K562 (cell line): Measurements from ENCODE around the gene ANKLE2. TPM values are rescaled to one million over a fixed set of nuclear protein-coding genes. Genes with fewer than 3 reads are reported as not detected.

Source experiments
- ATAC-seq: fragments of 200-7000 bp; cut with Tn5 transposase; 3 replicates; pipeline ENCODE4 v1.9.1; 2020; ENCODE audit warnings: moderate library complexity
- BruUV-seq: library from RNA; stranded (reverse); fragments of 400-500 nt; replicated peaks from 2 replicates; lab custom pipeline; 2021; lab: Mats Ljungman, UMichigan
- CTCF ChIA-PET: fragments of 300-600 bp; formaldehyde crosslinking; extraction: SDS; loops from one replicate; lab custom pipeline; 2021; ENCODE audit warnings: low intra/inter-chr PET ratio; lab: Yijun Ruan, JAX
- POLR2A ChIA-PET: fragments of 300-600, 350-650 bp; sonication (Branson Sonifier 250); formaldehyde crosslinking; extraction: SDS; loops from one replicate; lab custom pipeline; 2021; ENCODE audit warnings: antibody characterized with exemption, inconsistent platforms; lab: Yijun Ruan, JAX
- DNase-seq, 4 experiments: peaks; one replicate each; pipeline versions ENCODE4 v3.0.0 to v3.0.0-alpha.2; 2011 to 2018; ENCODE audit warnings: low spot score in 3 of 4, mixed read lengths in 3 of 4; ENCODE audit errors: extremely low read depth in 1 of 4
- FAIRE-seq: peaks from 2 replicates; lab custom pipeline; 2011; peaks lifted over from hg19 to GRCh38; lab: Jason Lieb, UNC
- H2AFZ ChIP-seq: 2 replicates; pipeline ENCODE4 v1.6.0; 2011; ENCODE audit warnings: low read depth, low read length, control low read depth, inconsistent platforms
- H3K27ac ChIP-seq: fragments of 200-600 bp; 3 replicates; pipeline ENCODE4 v1.8.0; 2011; ENCODE audit warnings: low read depth, mild to moderate bottlenecking, control low read depth, inconsistent platforms, low read length, moderate library complexity, mixed read lengths; ENCODE audit errors: extremely low read depth
- H3K27me3 ChIP-seq, 2 experiments: fragments of 300-600 bp in 1 of 2; 2 replicates in 1 of 2; 3 replicates in 1 of 2; pipeline versions ENCODE4 v1.6.0 to v1.8.0; 2011; ENCODE audit warnings: inconsistent platforms in 2 of 2, low read length in 2 of 2, mild to moderate bottlenecking in 1 of 2, mixed read lengths in 1 of 2, moderate library complexity in 1 of 2; ENCODE audit not compliant: control insufficient read depth in 2 of 2, insufficient read depth in 2 of 2
- H3K36me3 ChIP-seq: fragments of 300-600 bp; 3 replicates; pipeline ENCODE4 v1.8.0; 2011; ENCODE audit warnings: mild to moderate bottlenecking, low read length, inconsistent platforms; ENCODE audit not compliant: control insufficient read depth, insufficient read depth
- H3K4me1 ChIP-seq, 2 experiments: fragments of 200-600 bp in 1 of 2; replicated peaks in 1 of 2; 2 replicates in 1 of 2; 3 replicates in 1 of 2; pipeline versions ENCODE4 v1.5.1 to v1.8.0; 2011; ENCODE audit warnings: inconsistent platforms in 2 of 2, low read length in 2 of 2, mild to moderate bottlenecking in 1 of 2, mixed read lengths in 1 of 2, moderate library complexity in 1 of 2; ENCODE audit not compliant: control insufficient read depth in 2 of 2, insufficient read depth in 2 of 2
- H3K4me2 ChIP-seq: 2 replicates; pipeline ENCODE4 v1.6.1; 2011; ENCODE audit warnings: low read length, control low read depth, inconsistent platforms, mixed read lengths; ENCODE audit not compliant: insufficient read depth
- H3K4me3 ChIP-seq: fragments of 200-600 bp; sonication (generic), shearing (Covaris generic); 2 replicates; pipeline ENCODE4 v1.5.1; 2016; ENCODE audit warnings: control low read depth, inconsistent platforms
- H3K79me2 ChIP-seq: fragments of 200-600 bp; 3 replicates; pipeline ENCODE4 v1.8.0; 2011; ENCODE audit warnings: low read length, inconsistent platforms; ENCODE audit not compliant: control insufficient read depth, insufficient read depth
- H3K9ac ChIP-seq, 2 experiments: 2 replicates each; pipeline versions ENCODE4 v1.6.0 to v1.6.1; 2011; ENCODE audit warnings: low read depth in 2 of 2, low read length in 2 of 2, control low read depth in 1 of 2, inconsistent platforms in 1 of 2, mild to moderate bottlenecking in 1 of 2, mixed read lengths in 1 of 2; ENCODE audit not compliant: insufficient read depth in 1 of 2
- H3K9me1 ChIP-seq: one replicate; pipeline ENCODE4 v1.6.0; 2011; ENCODE audit warnings: inconsistent platforms, mild to moderate bottlenecking, low read length, moderate library complexity; ENCODE audit not compliant: control insufficient read depth, insufficient read depth
- H3K9me3 ChIP-seq: replicated peaks from 2 replicates; pipeline ENCODE4 v1.5.1; 2011; ENCODE audit warnings: low read depth, low read length, inconsistent platforms; ENCODE audit not compliant: control insufficient read depth, insufficient read depth
- H4K20me1 ChIP-seq: replicated peaks from 2 replicates; pipeline ENCODE4 v1.6.1; 2011; ENCODE audit warnings: low read length, inconsistent platforms, mixed read lengths; ENCODE audit not compliant: control insufficient read depth, insufficient read depth
- AFF1 ChIP-seq, 2 experiments: fragments of 450-650 bp; IDR thresholded peaks; 2 replicates each; pipeline ENCODE4 v1.6.1; 2018; ENCODE audit warnings: mild to moderate bottlenecking in 2 of 2, low read depth in 1 of 2; ENCODE audit not compliant: partially characterized antibody in 2 of 2
- CHD1 ChIP-seq: fragments of 200-600 bp; sonication (generic); IDR thresholded peaks from one replicate; pipeline ENCODE4 v1.6.1; 2012; ENCODE audit warnings: mild to moderate bottlenecking, moderate library complexity, low read length, inconsistent platforms
- FOXJ3 ChIP-seq: sonication (generic); formaldehyde crosslinking; IDR thresholded peaks from 2 replicates; pipeline ENCODE4 v1.4.0; 2020; ENCODE audit warnings: mild to moderate bottlenecking, missing genetic modification reagents
- MLX ChIP-seq, 2 experiments: fragments of 450-650 bp in 1 of 2; sonication (generic) in 1 of 2; formaldehyde crosslinking; conservative IDR thresholded peaks; 2 replicates each; pipeline versions ENCODE4 v1.4.0 to v1.8.1; 2020 to 2022; ENCODE audit warnings: mild to moderate bottlenecking in 1 of 2, missing genetic modification reagents in 1 of 2
- MYC ChIP-seq, 2 experiments: fragments of 250-450 bp in 1 of 2; sonication (Bioruptor Pico) in 1 of 2; IDR thresholded peaks; 2 replicates each; pipeline versions ENCODE4 v1.5.1 to v1.6.1; 2012 to 2021; ENCODE audit warnings: low read depth in 2 of 2, borderline replicate concordance in 1 of 2, improper control_type of control experiment in 1 of 2, low read length in 1 of 2, mild to moderate bottlenecking in 1 of 2, moderate library complexity in 1 of 2
- NCOA6 ChIP-seq: fragments of 450-650 bp; IDR thresholded peaks from 2 replicates; pipeline ENCODE4 v1.6.1; 2017; ENCODE audit warnings: mild to moderate bottlenecking
- SAP30 ChIP-seq: fragments of 200-600 bp; sonication (generic); IDR thresholded peaks from 2 replicates; pipeline ENCODE4 v1.6.1; 2012; ENCODE audit warnings: borderline replicate concordance, low read depth, mild to moderate bottlenecking, moderate library complexity, low read length, control low read depth, inconsistent platforms; ENCODE audit not compliant: insufficient read depth, poor library complexity, severe bottlenecking
- SMARCE1 ChIP-seq: fragments of 450-650 bp; IDR thresholded peaks from 2 replicates; pipeline ENCODE4 v1.7.1; 2016; ENCODE audit warnings: mild to moderate bottlenecking
- TFAM ChIP-seq: fragments of 250-450 bp; sonication (Bioruptor Pico); conservative IDR thresholded peaks from 2 replicates; pipeline ENCODE4 v1.5.0; 2021; ENCODE audit warnings: mild to moderate bottlenecking, moderate library complexity
- ZC3H4 ChIP-seq: sonication (generic); formaldehyde crosslinking; IDR thresholded peaks from 2 replicates; pipeline ENCODE4 v1.9.0; 2021; ENCODE audit warnings: missing genetic modification reagents, borderline replicate concordance
- WGBS: fragments of 100-300 bp; shearing (Covaris generic); methylation state at CpG from one replicate; pipeline ENCODE4 v1.1.6; 2016; ENCODE audit warnings: low coverage, mixed read lengths; ENCODE audit not compliant: insufficient coverage; ENCODE audit errors: missing lambda C conversion rate; 5-methylcytosine and 5-hydroxymethylcytosine counted together
- in situ Hi-C: fragments of 300-500 bp; cut with MboI; formaldehyde crosslinking; loops from 4 replicates; pipeline ENCODE4 v1.15.0; 2018; ENCODE audit warnings: inconsistent platforms, mixed read lengths
- intact Hi-C: fragments of 100-400 bp; cut with micrococcal nuclease; formaldehyde crosslinking; loops from 2 replicates; pipeline ENCODE4 v1.14.2; 2022
- polyA plus RNA-seq, 8 experiments: library from polyadenylated mRNA; depleted of rRNA in 4 of 8; stranded (reverse) in 5 of 8; unstranded in 3 of 8; fragments of >200 nt; fragmentation: Nextera tagmentation in 2 of 8; fragmentation: Illumina TruSeq in 1 of 8; extraction: Ambion mirVana in 2 of 8; extraction: Trizol in 1 of 8; gene quantifications; 2 replicates each; pipeline versions ENCODE4 v1.2.1 to v1.2.3, GENCODE V29; 2011 to 2014; ENCODE audit warnings: inconsistent platforms in 1 of 8, missing spikeins in 1 of 8
- total RNA-seq, 7 experiments: library from RNA; depleted of rRNA in 6 of 7; stranded (reverse); fragments of >200 nt in 6 of 7; fragmentation: Illumina TruSeq in 2 of 7; extraction: Trizol in 2 of 7; gene quantifications; 2 replicates each; pipeline versions ENCODE4 v1.2.1 to v1.2.3, GENCODE V29; 2011 to 2021; ENCODE audit warnings: low replicate concordance in 1 of 7

The ANKLE2 gene
- total and polyA plus RNA-seq, 9 of the 15 experiments (the other 6 are each of a cell fraction or from before 2014, with no cell fraction given) = 3.2 to 57.7 (median 45.6) TPM

DNA sequence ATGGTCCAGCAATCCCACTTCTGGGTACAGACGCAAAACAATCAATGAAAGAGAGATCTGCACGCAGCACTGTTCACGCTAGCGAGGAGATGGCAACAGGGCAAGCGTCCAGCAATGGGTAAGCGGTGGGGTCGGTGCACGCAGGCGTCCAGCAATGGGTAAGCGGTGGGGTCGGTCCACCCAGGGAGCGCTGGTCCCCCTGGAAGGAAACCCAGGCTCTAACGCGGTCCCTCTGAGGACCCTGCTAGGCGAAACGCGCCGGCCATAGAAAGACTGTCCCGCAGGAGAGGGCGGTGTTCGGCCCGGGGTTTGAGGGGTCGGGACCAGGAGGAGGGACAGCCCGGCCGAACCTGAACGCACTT is 51.6 kb downstream of the ANKLE2 start:
- CTCF ChIA-PET = no interaction called here
- no peaks in the 10 kb centered on the region for H3K9me3 ChIP-seq
- H3K4me2 ChIP-seq = peak overlapping the region; percentile 82
- POLR2A ChIA-PET = interaction anchor here (0.6 to 1.0 kb wide), 2 partner anchors 24 to 115 kb away, joined by 3 to 4 read pairs; no protein-coding TSS in a partner anchor
- FAIRE-seq (no peak), DNase-seq (peak in 2 of 4 experiments; percentile 38 to 46), ATAC-seq (peak; percentile 63)
- no peaks in the 10 kb centered on the region for H3K9me1 ChIP-seq
- peak overlapping the region; percentile 87 for H3K27ac ChIP-seq
- no peaks in the 10 kb centered on the region for H4K20me1 ChIP-seq
- peaks cover 32% of the 10 kb centered on the region for H3K36me3 ChIP-seq
- peaks cover 53% of the 10 kb centered on the region for H3K79me2 ChIP-seq
- peak overlapping the region; percentile 84 to 99 for H3K9ac ChIP-seq
- no peak for TF ChIP-seq MYC (IDR thresholded peaks at IDR 0.05; ENCODE audit: low read depth, low read length)
- TF ChIP-seq MYC (CRISPR knock-in tag; IDR thresholded peaks at IDR 0.05; ENCODE audit: borderline replicate concordance, low read depth) = 0 out of 2 replicates have a peak, but pooled peaks have one; percentile 73
- TF ChIP-seq SMARCE1 = 0 out of 2 replicates have a peak, but pooled peaks have one; percentile 30
- TF ChIP-seq TFAM = no peak
- TF ChIP-seq SAP30 = peak; percentile 38
- TF ChIP-seq, all 486 proteins: peak for 3
- Histone ChIP-seq H2AFZ (peak overlapping the region; percentile 89), H3K4me3 (peak overlapping the region; percentile 99), H3K27me3 (no peaks in the 10 kb centered on the region), H3K4me1 (peaks cover 2 to 19% of the 10 kb centered on the region in 2 experiments; a peak in 4 of 5 replicates)
- in situ Hi-C loops (no loop called here), intact Hi-C loops (no loop called here)
- 2% methylated on average over 23 of the region's 26 CpGs for WGBS
- TSS peak; percentile 92 for BruUV-seq

GRCh38 chr12:132708150-132708549 is 53.5 kb downstream of the ANKLE2 start:
- Histone ChIP-seq H3K4me1 (peaks cover 2 to 19% of the 10 kb centered on the region in 2 experiments; a peak in 4 of 5 replicates), H3K9me3 (no peaks in the 10 kb centered on the region), H3K36me3 (peaks cover 28% of the 10 kb centered on the region), H3K79me2 (peaks cover 34% of the 10 kb centered on the region), H3K9ac (no peak overlapping the region), H3K27ac (no peak overlapping the region), H3K4me3 (no peak overlapping the region), H3K9me1 (no peaks in the 10 kb centered on the region), H3K4me2 (no peak overlapping the region), H2AFZ (no peak overlapping the region), H3K27me3 (no peaks in the 10 kb centered on the region), H4K20me1 (no peaks in the 10 kb centered on the region)
- intact Hi-C loops (no loop called here), in situ Hi-C loops (no loop called here)
- BruUV-seq = no TSS peak
- no peak for ATAC-seq
- no peak for DNase-seq
- ChIA-PET POLR2A (interaction anchor here (1.9 kb wide), 1 partner anchor 9 kb away, joined by 4 read pairs; no protein-coding TSS in a partner anchor), CTCF (no interaction called here)
- no peak for FAIRE-seq
- WGBS = 51% methylated on average over 2 of the region's 2 CpGs
- TF ChIP-seq AFF1 (IDR thresholded peaks at IDR 0.05; ENCODE audit: low read depth in 1 of 2, partially characterized antibody in 2 of 2) (no peak), NCOA6 (no peak), ZC3H4 (CRISPR knock-in tag) (no peak), CHD1 (no peak), FOXJ3 (no peak), MLX (CRISPR knock-in tag; conservative IDR thresholded peaks at IDR 0.05) (no peak)
